Prostate gland (tissue), 2 donors: ENCODE measurements around the gene CRYM.

Experiments used
- CTCF ChIP-seq, 4 experiments: fragments of 200-600 bp in 2 of 4; fragments of 450-650 bp in 2 of 4; sonication (generic) in 2 of 4; IDR thresholded peaks; 1 replicate in 3 of 4; 2 replicates in 1 of 4; pipeline ENCODE4 v1.5.1; 2016 to 2019; ENCODE audit warnings: antibody characterized with exemption in 4 of 4, mild to moderate bottlenecking in 2 of 4, moderate library complexity in 2 of 4
- POLR2A ChIP-seq: fragments of 450-650 bp; IDR thresholded peaks from one replicate; pipeline ENCODE4 v1.6.1; 2016; ENCODE audit warnings: antibody characterized with exemption, mild to moderate bottlenecking
- POLR2AphosphoS5 ChIP-seq: sonication (generic); formaldehyde crosslinking; IDR thresholded peaks from one replicate; pipeline ENCODE4 v1.6.1; 2017; ENCODE audit warnings: antibody characterized with exemption

- TF ChIP-seq CTCF (IDR thresholded peaks at IDR 0.05) (no peak), POLR2AphosphoS5 (peak; percentile 70), POLR2A (no peak)
Observed at GRCh38 chr16:21275529-21275928, 2.6 kb downstream of the CRYM start.
